ENCODE results near the gene AKR1A1.

DNA sequence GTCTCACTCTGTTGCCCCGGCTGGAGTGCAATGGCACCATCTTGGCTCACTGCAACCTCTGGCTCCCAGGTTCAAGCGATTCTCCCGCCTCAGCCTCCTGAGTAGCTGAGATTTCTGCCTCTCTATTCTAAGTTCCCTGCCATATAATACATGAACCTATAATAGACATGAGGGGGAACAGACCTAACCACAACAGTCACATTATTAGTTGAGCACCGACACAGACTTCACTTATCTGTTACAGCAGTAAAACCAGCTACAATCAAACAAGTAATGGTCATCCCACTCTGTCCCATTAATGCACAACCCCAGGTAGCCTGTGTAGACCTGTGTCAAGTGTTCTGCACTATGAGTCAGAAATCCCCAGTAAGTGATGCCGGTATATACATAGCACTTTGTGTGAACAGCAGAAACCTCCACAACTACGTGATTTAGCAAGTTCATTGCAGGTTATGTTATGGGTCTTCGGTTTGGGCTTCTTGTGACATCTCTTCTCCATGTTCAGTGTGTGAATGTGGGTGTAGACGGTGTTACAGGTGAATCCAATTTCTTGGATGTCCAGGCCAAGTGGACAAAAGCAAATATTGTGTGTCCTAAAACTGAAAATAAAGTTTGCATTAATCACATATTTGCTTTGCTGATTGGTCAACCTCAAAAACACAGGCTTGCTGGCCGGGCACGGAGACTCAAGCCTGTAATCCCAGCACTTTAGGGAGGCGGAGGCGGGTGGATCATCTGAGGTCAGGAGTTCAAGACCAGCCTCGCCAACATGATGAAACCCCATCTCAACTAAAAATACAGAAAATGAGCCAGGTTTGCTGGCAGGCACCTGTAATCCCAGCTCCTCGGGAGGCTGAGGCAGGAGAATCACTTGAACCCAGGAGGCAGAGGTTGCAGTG, 46.9 kb upstream of the AKR1A1 start:
- TF ChIP-seq POLR2AphosphoS5 (IDR thresholded peaks at IDR 0.05; ENCODE audit: low read depth, low read length) (no peak), POLR2A (IDR thresholded peaks at IDR 0.05; ENCODE audit: low read depth, low read length) (no peak)

All from GM12891 (cell line).